Fibroblast of mammary gland (primary cell): ENCODE measurements around the gene TES.

Source experiments
- DNase-seq: peaks from one replicate; pipeline ENCODE4 v3.0.0-alpha.2; 2010; ENCODE audit warnings: low read depth
- H3K4me3 ChIP-seq: 2 replicates; pipeline ENCODE4 v1.5.1; 2011; ENCODE audit warnings: low read depth, mild to moderate bottlenecking, low read length, moderate library complexity; ENCODE audit not compliant: control insufficient read depth
- TF ChIP-seq, protein P1 (sequence below): conservative IDR thresholded peaks from 2 replicates; pipeline ENCODE4 v1.5.1; 2011; ENCODE audit warnings: low read depth, low read length, inconsistent platforms; ENCODE audit not compliant: control insufficient read depth, insufficient read depth

The TES gene

DNA sequence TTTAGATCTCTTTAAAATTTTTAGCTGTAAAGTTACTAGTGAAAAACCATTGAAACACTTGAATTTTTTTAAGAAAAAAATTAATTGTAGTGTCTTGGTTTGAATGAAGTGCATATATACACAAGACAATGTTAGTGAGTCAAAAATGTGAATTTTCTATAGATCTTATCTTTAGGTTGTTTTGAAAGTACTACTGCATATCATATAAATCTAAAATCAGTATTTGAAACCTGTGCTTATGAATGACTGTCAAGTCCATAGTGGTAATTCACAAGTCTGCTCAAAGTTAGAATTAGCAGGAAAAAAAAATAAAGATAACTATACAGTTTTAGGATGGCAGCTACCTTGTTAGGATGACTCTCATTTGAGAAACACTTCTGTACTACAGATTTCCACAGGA is 25.0 kb downstream of the TES start:
- TF ChIP-seq, protein P1, sequence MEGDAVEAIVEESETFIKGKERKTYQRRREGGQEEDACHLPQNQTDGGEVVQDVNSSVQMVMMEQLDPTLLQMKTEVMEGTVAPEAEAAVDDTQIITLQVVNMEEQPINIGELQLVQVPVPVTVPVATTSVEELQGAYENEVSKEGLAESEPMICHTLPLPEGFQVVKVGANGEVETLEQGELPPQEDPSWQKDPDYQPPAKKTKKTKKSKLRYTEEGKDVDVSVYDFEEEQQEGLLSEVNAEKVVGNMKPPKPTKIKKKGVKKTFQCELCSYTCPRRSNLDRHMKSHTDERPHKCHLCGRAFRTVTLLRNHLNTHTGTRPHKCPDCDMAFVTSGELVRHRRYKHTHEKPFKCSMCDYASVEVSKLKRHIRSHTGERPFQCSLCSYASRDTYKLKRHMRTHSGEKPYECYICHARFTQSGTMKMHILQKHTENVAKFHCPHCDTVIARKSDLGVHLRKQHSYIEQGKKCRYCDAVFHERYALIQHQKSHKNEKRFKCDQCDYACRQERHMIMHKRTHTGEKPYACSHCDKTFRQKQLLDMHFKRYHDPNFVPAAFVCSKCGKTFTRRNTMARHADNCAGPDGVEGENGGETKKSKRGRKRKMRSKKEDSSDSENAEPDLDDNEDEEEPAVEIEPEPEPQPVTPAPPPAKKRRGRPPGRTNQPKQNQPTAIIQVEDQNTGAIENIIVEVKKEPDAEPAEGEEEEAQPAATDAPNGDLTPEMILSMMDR = no peak
- H3K4me3 ChIP-seq = no peak overlapping the region
- DNase-seq = no peak

DNA sequence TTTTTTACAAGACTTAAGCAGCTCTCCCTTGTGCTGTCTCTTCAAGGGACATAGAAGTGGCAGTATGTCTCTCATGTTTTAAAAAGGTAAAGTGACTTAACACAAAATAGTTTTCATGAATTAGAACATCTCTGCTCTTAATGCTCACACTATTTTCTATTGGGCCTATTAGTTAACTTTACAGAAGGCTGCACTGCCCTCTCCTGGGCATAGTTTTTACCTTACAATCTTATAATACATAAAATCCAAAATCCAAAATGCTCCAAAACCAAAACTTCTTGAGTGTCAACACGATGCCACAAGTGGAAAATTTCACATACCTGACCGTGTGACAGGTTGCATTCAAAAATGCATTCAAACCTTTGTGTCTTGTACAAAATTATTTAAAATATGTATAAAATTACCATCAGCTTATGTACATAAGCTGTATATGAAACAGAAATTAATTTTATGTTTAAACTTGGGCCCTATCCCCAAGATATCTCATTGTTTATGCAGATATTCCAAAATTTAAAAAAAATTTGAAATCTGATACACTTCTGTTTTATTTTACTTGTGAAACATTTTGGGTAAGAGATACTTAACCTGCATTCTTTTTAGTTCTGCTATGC is 25.8 kb downstream of the TES start:
- TF ChIP-seq, protein P1 = peak; percentile 49
- DNase-seq = peak; percentile 70
- H3K4me3 ChIP-seq = no peak overlapping the region

DNA sequence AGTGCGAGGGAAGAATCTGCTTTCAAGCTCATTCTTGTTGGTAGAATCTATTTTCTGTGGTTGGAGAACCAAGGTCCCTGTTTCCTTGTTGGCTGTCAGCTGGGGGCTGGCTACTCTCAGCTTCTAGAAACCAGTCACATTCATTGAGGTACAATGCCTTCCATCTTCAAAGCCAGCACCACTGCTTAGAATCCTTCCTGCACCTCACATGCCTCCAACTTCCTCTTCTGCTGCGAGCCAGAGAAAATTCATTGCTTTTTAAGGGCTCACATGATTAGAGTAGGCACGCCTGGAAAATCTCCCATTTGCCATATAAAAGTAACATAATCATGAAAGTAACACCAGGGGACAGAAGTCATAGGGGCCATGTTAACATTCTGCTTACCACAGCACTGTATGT is 28.7 kb downstream of the TES start:
- no peak for DNase-seq
- TF ChIP-seq, protein P1 = no peak
- H3K4me3 ChIP-seq = no peak overlapping the region

DNA sequence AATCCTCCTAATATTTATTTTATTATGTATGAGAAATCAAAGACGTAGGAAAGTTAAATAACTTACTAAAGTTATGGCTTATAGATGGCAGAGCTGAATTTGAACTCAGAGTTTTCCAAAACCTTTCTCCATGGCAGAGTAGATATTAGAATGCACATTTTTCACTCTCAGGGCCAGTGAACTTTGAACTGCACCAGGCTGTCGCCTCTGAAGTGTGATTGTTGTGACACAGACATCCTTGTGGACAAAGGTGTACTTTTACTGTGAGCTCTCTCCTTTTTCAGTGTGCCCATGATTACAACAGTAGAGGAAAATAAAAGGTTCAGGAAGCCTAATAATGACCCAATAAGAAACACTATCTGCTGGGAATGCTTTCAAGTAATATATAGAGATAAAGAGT is 29.1 kb downstream of the TES start:
- TF ChIP-seq, protein P1 = no peak
- DNase-seq = no peak
- no peak overlapping the region for H3K4me3 ChIP-seq

DNA sequence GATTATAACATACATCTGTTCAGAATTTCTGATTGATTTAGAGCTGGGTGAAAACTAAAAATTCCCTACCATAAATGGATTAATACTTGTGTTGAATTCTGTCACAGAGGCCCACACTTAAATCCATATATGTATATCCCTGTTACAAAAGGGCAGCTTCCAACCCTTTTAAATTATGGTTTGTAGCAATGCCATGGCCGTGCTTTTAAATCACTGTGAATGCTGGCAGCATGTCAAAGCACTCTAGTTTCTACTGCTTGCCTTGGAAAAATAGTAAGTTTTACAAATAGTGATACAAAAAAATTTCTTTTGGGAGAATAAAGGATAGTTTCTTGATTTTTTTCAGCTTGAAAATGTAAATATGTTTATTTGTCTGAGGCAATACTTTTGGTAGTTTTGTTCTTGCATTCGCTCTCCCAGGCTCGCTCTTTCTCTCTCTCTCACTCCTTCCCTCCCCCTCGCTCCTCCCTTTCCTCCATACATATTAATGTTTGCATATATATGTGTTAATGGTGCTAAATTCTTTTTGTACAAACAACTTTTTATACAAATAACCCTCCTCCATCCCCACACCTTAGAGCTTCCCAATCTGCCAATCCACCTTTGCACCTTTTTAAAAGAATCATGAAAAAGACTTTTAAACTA is 29.8 kb downstream of the TES start:
- TF ChIP-seq, protein P1 = no peak
- no peak overlapping the region for H3K4me3 ChIP-seq
- no peak for DNase-seq

DNA sequence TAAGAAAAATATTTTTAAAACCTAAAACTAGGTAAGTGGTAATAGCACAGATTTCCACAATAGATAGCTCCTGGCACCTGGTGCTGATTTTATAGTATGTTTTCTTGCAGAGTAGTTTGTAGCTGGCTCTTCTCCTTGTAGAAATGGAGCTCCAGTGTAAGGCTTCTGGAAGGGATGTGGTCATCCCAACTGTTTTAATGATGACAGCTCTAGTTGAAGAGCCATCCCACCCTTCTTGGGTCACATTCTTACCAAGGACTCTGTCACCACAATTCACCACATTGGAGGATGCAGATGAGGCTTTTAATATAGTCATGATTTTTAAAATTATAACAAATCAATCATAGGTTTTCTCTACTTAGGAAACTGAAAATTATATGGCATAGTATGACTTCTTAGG is 31.0 kb downstream of the TES start:
- peak; percentile 28 for DNase-seq
- H3K4me3 ChIP-seq = no peak overlapping the region
- TF ChIP-seq, protein P1 = no peak
